ENCODE results near the gene ADD3.

ADD3 gene

DNA sequence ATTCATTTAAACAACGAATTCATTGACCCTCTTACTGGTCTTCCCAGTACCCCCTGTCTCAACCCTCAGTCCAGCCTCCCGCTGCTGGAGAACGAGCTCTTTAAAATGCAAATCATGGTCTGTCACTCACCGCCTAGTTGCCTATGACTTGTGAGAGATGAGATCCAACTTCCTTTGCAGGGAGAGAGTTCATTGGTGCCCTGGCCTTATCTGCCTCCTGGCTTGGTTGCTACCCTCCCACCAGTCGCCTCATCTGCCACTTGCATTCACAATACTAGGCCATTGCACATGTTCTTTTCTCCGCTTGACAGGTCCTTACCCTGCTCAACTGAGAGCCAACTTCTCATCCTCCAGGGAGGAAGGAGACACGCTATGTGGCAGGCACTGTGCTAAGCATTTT is 145.6 kb downstream of the ADD3 start:
- ChIA-PET CTCF (no interaction called here), POLR2A (interaction anchor here (0.8 kb wide), 1 partner anchor 152 kb away, joined by 3 read pairs; the partner anchor contains the start of gene SMNDC1)
- no peak for TF ChIP-seq NFRKB (IDR thresholded peaks at IDR 0.05)
- no peak for TF ChIP-seq ZNF384 (IDR thresholded peaks at IDR 0.05)
- TF ChIP-seq ELF4 (IDR thresholded peaks at IDR 0.05) = no peak
- no peak for TF ChIP-seq SP1 (IDR thresholded peaks at IDR 0.05)
- no peak for TF ChIP-seq BHLHE40 (IDR thresholded peaks at IDR 0.05; ENCODE audit: borderline replicate concordance)
- TF ChIP-seq FOXM1 (IDR thresholded peaks at IDR 0.05; ENCODE audit: borderline replicate concordance) = no peak
- no peak for TF ChIP-seq CTBP1 (IDR thresholded peaks at IDR 0.05; ENCODE audit: borderline replicate concordance)
- TF ChIP-seq, protein P1, sequence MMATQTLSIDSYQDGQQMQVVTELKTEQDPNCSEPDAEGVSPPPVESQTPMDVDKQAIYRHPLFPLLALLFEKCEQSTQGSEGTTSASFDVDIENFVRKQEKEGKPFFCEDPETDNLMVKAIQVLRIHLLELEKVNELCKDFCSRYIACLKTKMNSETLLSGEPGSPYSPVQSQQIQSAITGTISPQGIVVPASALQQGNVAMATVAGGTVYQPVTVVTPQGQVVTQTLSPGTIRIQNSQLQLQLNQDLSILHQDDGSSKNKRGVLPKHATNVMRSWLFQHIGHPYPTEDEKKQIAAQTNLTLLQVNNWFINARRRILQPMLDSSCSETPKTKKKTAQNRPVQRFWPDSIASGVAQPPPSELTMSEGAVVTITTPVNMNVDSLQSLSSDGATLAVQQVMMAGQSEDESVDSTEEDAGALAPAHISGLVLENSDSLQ (IDR thresholded peaks at IDR 0.05) = no peak
- no peak for TF ChIP-seq FOXK2 (IDR thresholded peaks at IDR 0.05)
- TF ChIP-seq FOXA1 (IDR thresholded peaks at IDR 0.05) = no peak
- TF ChIP-seq TARDBP (IDR thresholded peaks at IDR 0.05) = no peak
- no peak for TF ChIP-seq HDGF (IDR thresholded peaks at IDR 0.05; ENCODE audit: borderline replicate concordance)
- no peak for TF ChIP-seq SUZ12 (IDR thresholded peaks at IDR 0.05)
- no peak for TF ChIP-seq LEF1 (IDR thresholded peaks at IDR 0.05; ENCODE audit: borderline replicate concordance)
- TF ChIP-seq ARNT (IDR thresholded peaks at IDR 0.05) = no peak
- no peak for TF ChIP-seq L3MBTL2 (conservative IDR thresholded peaks at IDR 0.05)
- no peak for DNase-seq (ENCODE audit: extremely low spot score)

DNA sequence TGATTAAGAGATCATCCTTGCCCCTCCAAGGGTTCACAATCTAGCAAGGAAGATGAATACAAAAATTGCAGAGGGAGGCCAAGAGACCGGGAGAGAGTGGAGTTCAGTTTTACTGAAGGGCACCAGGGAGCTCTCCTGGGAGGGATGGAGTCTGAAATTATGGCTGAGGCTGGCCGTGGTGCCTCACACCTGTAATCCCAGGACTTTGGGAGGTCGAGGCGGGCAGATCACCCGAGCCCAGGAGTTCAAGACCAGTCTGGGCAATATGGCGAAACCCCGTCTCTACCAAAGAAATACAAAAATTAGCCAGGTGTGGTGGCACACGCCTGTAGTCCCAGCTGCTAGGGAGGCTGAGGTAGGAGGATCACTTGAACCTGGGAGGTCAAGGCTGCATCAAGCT is 148.3 kb downstream of the ADD3 start:
- ChIA-PET POLR2A (no interaction called here), CTCF (no interaction called here)
- TF ChIP-seq SP1 (IDR thresholded peaks at IDR 0.05) = no peak
- no peak for TF ChIP-seq L3MBTL2 (conservative IDR thresholded peaks at IDR 0.05)
- no peak for TF ChIP-seq HDGF (IDR thresholded peaks at IDR 0.05; ENCODE audit: borderline replicate concordance)

DNA sequence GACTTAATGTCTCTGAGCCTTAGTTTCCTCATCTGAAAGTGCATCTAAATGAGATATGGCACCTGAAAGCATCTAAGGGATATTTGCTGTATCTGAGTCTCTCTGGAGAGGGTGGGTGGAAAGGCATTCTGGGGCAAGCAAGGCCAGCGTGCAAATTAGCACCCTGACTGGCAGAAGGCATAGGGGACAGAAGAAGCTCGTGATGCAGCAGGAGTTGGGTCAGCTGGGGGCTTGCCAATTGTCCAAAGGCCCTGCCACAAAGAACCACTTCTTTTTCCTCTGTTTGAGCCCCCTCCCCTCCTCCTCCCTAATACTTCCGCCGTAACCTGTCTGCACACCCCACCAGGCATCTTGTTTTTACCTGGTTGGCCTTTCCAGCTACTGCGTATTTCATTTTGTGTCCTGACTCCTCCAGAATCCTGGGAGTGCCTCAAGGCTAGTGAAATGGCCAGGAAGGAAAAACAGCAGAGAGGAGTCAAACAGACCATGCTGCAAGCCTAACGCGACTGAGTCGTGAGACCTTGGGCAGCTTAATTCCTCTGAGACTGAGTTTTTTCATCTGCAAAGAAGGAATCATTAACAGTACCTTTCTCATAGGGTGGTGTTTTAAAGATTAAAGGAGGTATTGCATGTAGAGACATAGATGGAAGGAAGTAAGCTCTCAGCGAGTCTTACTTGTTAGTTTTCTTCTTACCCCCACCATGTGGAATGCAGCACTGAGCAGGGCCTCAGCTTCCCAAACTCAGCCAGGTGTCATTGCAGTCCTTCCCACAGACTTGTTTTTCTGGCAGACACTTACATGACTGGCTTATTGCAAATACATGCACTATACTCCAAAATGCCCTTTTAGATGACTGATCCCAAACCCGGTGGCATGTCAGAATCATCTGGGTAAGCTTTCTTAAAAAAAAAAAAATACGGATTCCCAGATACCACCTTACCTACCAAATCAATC is 150.5 kb downstream of the ADD3 start:
- ChIA-PET POLR2A (no interaction called here), CTCF (interaction anchor here (0.6 kb wide), 1 partner anchor 10 kb away, joined by 8 read pairs; no protein-coding TSS in a partner anchor)
- DNase-seq (ENCODE audit: extremely low spot score) = no peak
- TF ChIP-seq CTBP1 (IDR thresholded peaks at IDR 0.05; ENCODE audit: borderline replicate concordance) = no peak
- TF ChIP-seq, protein P1 (IDR thresholded peaks at IDR 0.05) = no peak
- TF ChIP-seq HDGF (IDR thresholded peaks at IDR 0.05; ENCODE audit: borderline replicate concordance) = no peak
- TF ChIP-seq ARNT (IDR thresholded peaks at IDR 0.05) = no peak
- TF ChIP-seq FOXA1 (IDR thresholded peaks at IDR 0.05) = no peak

More for the DNA sequence above, 148.3 kb downstream of the ADD3 start:
- no peak for DNase-seq (ENCODE audit: extremely low spot score)

GRCh38 chr10:110160081-110160480 is 152.3 kb downstream of the ADD3 start:
- ChIA-PET CTCF (no interaction called here), POLR2A (no interaction called here)
- TF ChIP-seq SUZ12 (IDR thresholded peaks at IDR 0.05) (no peak), ZNF384 (IDR thresholded peaks at IDR 0.05) (no peak), FOXM1 (IDR thresholded peaks at IDR 0.05; ENCODE audit: borderline replicate concordance) (no peak), FOXA1 (IDR thresholded peaks at IDR 0.05) (no peak), LEF1 (IDR thresholded peaks at IDR 0.05; ENCODE audit: borderline replicate concordance) (no peak), ELF4 (IDR thresholded peaks at IDR 0.05) (no peak), CTBP1 (IDR thresholded peaks at IDR 0.05; ENCODE audit: borderline replicate concordance) (no peak), SP1 (IDR thresholded peaks at IDR 0.05) (no peak), BHLHE40 (IDR thresholded peaks at IDR 0.05; ENCODE audit: borderline replicate concordance) (no peak), NFRKB (IDR thresholded peaks at IDR 0.05) (no peak), ARNT (IDR thresholded peaks at IDR 0.05) (no peak), HDGF (IDR thresholded peaks at IDR 0.05; ENCODE audit: borderline replicate concordance) (no peak), TARDBP (IDR thresholded peaks at IDR 0.05) (no peak), FOXK2 (IDR thresholded peaks at IDR 0.05) (no peak), L3MBTL2 (conservative IDR thresholded peaks at IDR 0.05) (no peak)
- TF ChIP-seq, protein P1 (IDR thresholded peaks at IDR 0.05) = no peak
- DNase-seq (ENCODE audit: extremely low spot score) = no peak

DNA sequence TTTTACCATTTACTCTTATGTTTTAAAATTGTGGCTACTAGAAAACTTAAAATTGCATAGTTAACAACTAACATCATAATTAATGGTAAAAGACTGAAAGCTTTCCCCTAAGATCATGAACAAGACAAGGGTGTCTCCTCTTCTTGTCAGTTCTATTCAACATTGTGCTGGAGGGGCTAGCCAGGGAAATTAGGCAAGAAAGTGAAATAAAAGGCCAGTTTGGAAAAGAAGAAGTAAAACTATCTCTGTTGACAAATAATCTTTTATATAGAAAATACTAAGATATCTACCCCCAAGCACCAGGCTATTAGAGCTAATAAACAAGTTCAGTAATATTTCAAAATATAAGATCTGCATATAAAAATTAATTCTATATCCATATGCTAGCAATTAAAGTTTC is 152.7 kb downstream of the ADD3 start:
- DNase-seq (ENCODE audit: extremely low spot score) = no peak
- TF ChIP-seq FOXM1 (IDR thresholded peaks at IDR 0.05; ENCODE audit: borderline replicate concordance) = no peak
- TF ChIP-seq ELF4 (IDR thresholded peaks at IDR 0.05) = no peak
- TF ChIP-seq TARDBP (IDR thresholded peaks at IDR 0.05) = no peak
- no peak for TF ChIP-seq L3MBTL2 (conservative IDR thresholded peaks at IDR 0.05)
- TF ChIP-seq, protein P1 (IDR thresholded peaks at IDR 0.05) = no peak
- TF ChIP-seq ZNF384 (IDR thresholded peaks at IDR 0.05) = no peak
- TF ChIP-seq CTBP1 (IDR thresholded peaks at IDR 0.05; ENCODE audit: borderline replicate concordance) = no peak
- no peak for TF ChIP-seq SP1 (IDR thresholded peaks at IDR 0.05)
- TF ChIP-seq LEF1 (IDR thresholded peaks at IDR 0.05; ENCODE audit: borderline replicate concordance) = no peak
- no peak for TF ChIP-seq NFRKB (IDR thresholded peaks at IDR 0.05)
- no peak for TF ChIP-seq SUZ12 (IDR thresholded peaks at IDR 0.05)
- TF ChIP-seq BHLHE40 (IDR thresholded peaks at IDR 0.05; ENCODE audit: borderline replicate concordance) = no peak
- TF ChIP-seq FOXK2 (IDR thresholded peaks at IDR 0.05) = no peak
- TF ChIP-seq ARNT (IDR thresholded peaks at IDR 0.05) = no peak
- TF ChIP-seq HDGF (IDR thresholded peaks at IDR 0.05; ENCODE audit: borderline replicate concordance) = no peak
- no peak for TF ChIP-seq FOXA1 (IDR thresholded peaks at IDR 0.05)
- ChIA-PET POLR2A (no interaction called here), CTCF (no interaction called here)
